ENCODE measurements around the gene FBL.
A peak's percentile ranks its signal among the peaks of the same experiment; 100 is the strongest.

DNA sequence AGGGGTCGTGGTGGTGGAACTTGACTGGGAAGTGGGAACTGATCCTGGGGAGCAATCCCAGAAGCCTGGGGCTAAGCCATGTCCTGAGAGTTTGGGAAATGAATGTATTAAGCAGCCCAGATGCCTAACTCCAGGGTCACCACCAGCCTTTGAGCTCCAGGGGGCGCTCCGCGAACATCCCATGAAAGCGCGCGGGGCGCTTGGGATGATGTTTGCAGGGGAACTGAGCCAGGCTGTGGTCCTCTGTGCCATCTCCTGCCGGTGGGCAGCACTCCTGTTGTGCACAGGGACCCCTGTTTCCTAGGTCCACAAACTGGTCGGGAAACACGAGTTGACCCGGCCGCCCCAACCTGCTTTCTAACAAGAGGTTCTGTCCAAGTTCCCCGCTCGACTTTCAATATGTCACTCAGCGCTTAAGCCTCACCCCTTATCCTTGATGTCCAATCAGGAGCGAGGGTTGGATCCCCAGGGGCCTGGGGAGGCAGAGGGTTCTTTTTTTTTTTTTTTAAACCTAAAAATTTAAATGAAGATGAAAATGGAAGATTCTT is 53.1 kb downstream of the FBL start:
- TF ChIP-seq, protein P1, sequence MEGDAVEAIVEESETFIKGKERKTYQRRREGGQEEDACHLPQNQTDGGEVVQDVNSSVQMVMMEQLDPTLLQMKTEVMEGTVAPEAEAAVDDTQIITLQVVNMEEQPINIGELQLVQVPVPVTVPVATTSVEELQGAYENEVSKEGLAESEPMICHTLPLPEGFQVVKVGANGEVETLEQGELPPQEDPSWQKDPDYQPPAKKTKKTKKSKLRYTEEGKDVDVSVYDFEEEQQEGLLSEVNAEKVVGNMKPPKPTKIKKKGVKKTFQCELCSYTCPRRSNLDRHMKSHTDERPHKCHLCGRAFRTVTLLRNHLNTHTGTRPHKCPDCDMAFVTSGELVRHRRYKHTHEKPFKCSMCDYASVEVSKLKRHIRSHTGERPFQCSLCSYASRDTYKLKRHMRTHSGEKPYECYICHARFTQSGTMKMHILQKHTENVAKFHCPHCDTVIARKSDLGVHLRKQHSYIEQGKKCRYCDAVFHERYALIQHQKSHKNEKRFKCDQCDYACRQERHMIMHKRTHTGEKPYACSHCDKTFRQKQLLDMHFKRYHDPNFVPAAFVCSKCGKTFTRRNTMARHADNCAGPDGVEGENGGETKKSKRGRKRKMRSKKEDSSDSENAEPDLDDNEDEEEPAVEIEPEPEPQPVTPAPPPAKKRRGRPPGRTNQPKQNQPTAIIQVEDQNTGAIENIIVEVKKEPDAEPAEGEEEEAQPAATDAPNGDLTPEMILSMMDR (conservative IDR thresholded peaks at IDR 0.05; ENCODE audit: low read length), result peak; percentile 94
- no peak for TF ChIP-seq EZH2phosphoT487 (IDR thresholded peaks at IDR 0.05; ENCODE audit: borderline replicate concordance)
